Suprapubic skin (tissue), 4 donors: Measurements from ENCODE around the gene GRID1.

Experiments used
- CTCF ChIP-seq, 2 donors: fragments of 200-600 bp in 1 of 2; fragments of 450-650 bp in 1 of 2; sonication (generic) in 1 of 2; IDR thresholded peaks; one replicate each; pipeline ENCODE4 v1.5.1; 2016 to 2019; ENCODE audit warnings: antibody characterized with exemption in 2 of 2, mild to moderate bottlenecking in 1 of 2, moderate library complexity in 1 of 2
- EP300 ChIP-seq: sonication (generic); formaldehyde crosslinking; IDR thresholded peaks from one replicate; pipeline ENCODE4 v1.6.1; 2017; ENCODE audit warnings: antibody characterized with exemption
- POLR2A ChIP-seq, 2 donors: fragments of 450-650 bp; IDR thresholded peaks; one replicate each; pipeline ENCODE4 v1.6.1; 2017; ENCODE audit warnings: antibody characterized with exemption in 2 of 2, mild to moderate bottlenecking in 2 of 2, moderate library complexity in 2 of 2
- POLR2AphosphoS5 ChIP-seq, 3 donors: sonication (generic); formaldehyde crosslinking; IDR thresholded peaks; one replicate each; pipeline ENCODE4 v1.6.1; 2017; ENCODE audit warnings: antibody characterized with exemption in 3 of 3

DNA sequence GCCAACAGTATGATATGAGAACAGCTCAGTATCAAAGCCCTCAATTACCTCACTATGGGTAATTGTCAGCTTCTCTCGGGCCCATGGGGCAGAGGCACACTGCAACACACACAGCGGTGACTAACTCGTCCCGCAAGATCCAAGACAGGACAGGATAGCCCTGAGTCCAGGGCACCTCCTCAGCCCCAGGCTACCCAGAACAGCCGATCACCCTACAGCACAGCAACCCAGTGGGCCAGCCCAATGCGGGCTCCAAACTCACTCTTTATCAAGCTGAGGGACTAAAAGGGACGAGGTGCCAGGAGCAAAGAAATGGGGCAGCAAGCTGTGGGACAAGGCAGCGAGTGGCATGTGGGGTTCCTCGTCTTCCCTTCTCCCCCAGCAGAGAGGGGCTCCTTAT, 765.1 kb downstream of the GRID1 start:
- no peak for TF ChIP-seq CTCF (IDR thresholded peaks at IDR 0.05)
- no peak for TF ChIP-seq POLR2A (IDR thresholded peaks at IDR 0.05)
- no peak for TF ChIP-seq EP300
- no peak for TF ChIP-seq POLR2AphosphoS5 (IDR thresholded peaks at IDR 0.05)
